H9 (cell line): ENCODE results near the gene PPOX. TPM values are rescaled to one million over a fixed set of nuclear protein-coding genes. Genes with fewer than 3 reads are reported as not detected.

Source experiments
- DNase-seq: peaks from one replicate; pipeline ENCODE4 v3.0.0-alpha.2; 2017
- H2AFZ ChIP-seq: one replicate; pipeline ENCODE4 v1.6.1; 2013; ENCODE audit warnings: mild to moderate bottlenecking, low read length, control low read depth, moderate library complexity
- H2AK5ac ChIP-seq: 2 replicates; pipeline ENCODE4 v1.6.1; 2013; ENCODE audit warnings: low read length, control low read depth, mixed read lengths; ENCODE audit not compliant: insufficient read length
- H2BK120ac ChIP-seq: one replicate; pipeline ENCODE4 v1.6.1; 2013; ENCODE audit warnings: low read depth, mild to moderate bottlenecking, low read length, control low read depth, inconsistent platforms; ENCODE audit not compliant: poor library complexity, severe bottlenecking
- H2BK12ac ChIP-seq: 2 replicates; pipeline ENCODE4 v1.6.1; 2013; ENCODE audit warnings: low read length, control low read depth, mixed read lengths, low read depth; ENCODE audit not compliant: insufficient read length
- H2BK15ac ChIP-seq: 2 replicates; pipeline ENCODE4 v1.6.1; 2013; ENCODE audit warnings: low read depth, low read length, control low read depth
- H2BK20ac ChIP-seq: one replicate; pipeline ENCODE4 v1.6.1; 2013; ENCODE audit warnings: low read depth, mild to moderate bottlenecking, low read length, control low read depth, inconsistent platforms; ENCODE audit not compliant: poor library complexity, severe bottlenecking
- H2BK5ac ChIP-seq: 2 replicates; pipeline ENCODE4 v1.6.1; 2013; ENCODE audit warnings: low read length, control low read depth, mixed read lengths; ENCODE audit not compliant: insufficient read length
- H3K14ac ChIP-seq: 2 replicates; pipeline ENCODE4 v1.6.1; 2013; ENCODE audit warnings: low read length, control low read depth; ENCODE audit not compliant: insufficient read depth
- H3K18ac ChIP-seq: 2 replicates; pipeline ENCODE4 v1.6.1; 2013; ENCODE audit warnings: low read depth, mild to moderate bottlenecking, mixed read lengths, low read length, control low read depth; ENCODE audit not compliant: insufficient read length
- H3K23ac ChIP-seq: 2 replicates; pipeline ENCODE4 v1.6.1; 2013; ENCODE audit warnings: low read length, control low read depth, mixed read lengths, low read depth; ENCODE audit not compliant: insufficient read length
- H3K23me2 ChIP-seq: 2 replicates; pipeline ENCODE4 v1.6.1; 2013; ENCODE audit warnings: low read depth, mild to moderate bottlenecking, mixed read lengths, low read length, control low read depth; ENCODE audit not compliant: insufficient read length, poor library complexity, severe bottlenecking
- H3K27ac ChIP-seq: 2 replicates; pipeline ENCODE4 v1.5.1; 2013; ENCODE audit warnings: low read length, control low read depth, mixed read lengths, low read depth; ENCODE audit not compliant: insufficient read length
- H3K27me3 ChIP-seq: 2 replicates; pipeline ENCODE4 v1.6.1; 2013; ENCODE audit warnings: low read length, control low read depth, inconsistent platforms; ENCODE audit not compliant: insufficient read depth
- H3K4ac ChIP-seq: 2 replicates; pipeline ENCODE4 v1.6.1; 2013; ENCODE audit warnings: low read depth, mild to moderate bottlenecking, control low read depth, inconsistent platforms, low read length, moderate library complexity
- H3K4me1 ChIP-seq: 2 replicates; pipeline ENCODE4 v1.6.1; 2013; ENCODE audit warnings: low read length, control low read depth, inconsistent platforms; ENCODE audit not compliant: insufficient read depth
- H3K4me2 ChIP-seq: 2 replicates; pipeline ENCODE4 v1.6.1; 2013; ENCODE audit warnings: low read length, control low read depth, mixed read lengths; ENCODE audit not compliant: insufficient read length, insufficient read depth
- H3K56ac ChIP-seq: 2 replicates; pipeline ENCODE4 v1.6.1; 2013; ENCODE audit warnings: low read depth, mild to moderate bottlenecking, mixed read lengths, low read length, control low read depth; ENCODE audit not compliant: insufficient read length
- H3K79me1 ChIP-seq: 2 replicates; pipeline ENCODE4 v1.6.1; 2013; ENCODE audit warnings: low read depth, mild to moderate bottlenecking, moderate library complexity, low read length, control low read depth, inconsistent platforms; ENCODE audit not compliant: insufficient read depth, poor library complexity, severe bottlenecking
- H3K79me2 ChIP-seq: 2 replicates; pipeline ENCODE4 v1.6.1; 2013; ENCODE audit warnings: low read length, control low read depth, inconsistent platforms; ENCODE audit not compliant: insufficient read depth
- H3K9ac ChIP-seq: 2 replicates; pipeline ENCODE4 v1.6.1; 2013; ENCODE audit warnings: low read length, control low read depth, mixed read lengths; ENCODE audit not compliant: insufficient read length; ENCODE audit errors: extremely low read depth
- H3K9me3 ChIP-seq: one replicate; pipeline ENCODE4 v1.6.1; 2013; ENCODE audit warnings: low read depth, low read length, inconsistent platforms; ENCODE audit not compliant: control insufficient read depth
- H3T11ph ChIP-seq: one replicate; pipeline ENCODE4 v1.6.1; 2013; ENCODE audit warnings: mild to moderate bottlenecking, low read length, control low read depth, inconsistent platforms
- H4K20me1 ChIP-seq: one replicate; pipeline ENCODE4 v1.6.1; 2013; ENCODE audit not compliant: control insufficient read depth, insufficient read length, insufficient read depth
- H4K5ac ChIP-seq: 2 replicates; pipeline ENCODE4 v1.6.1; 2013; ENCODE audit warnings: low read depth, mild to moderate bottlenecking, mixed read lengths, low read length, control low read depth; ENCODE audit not compliant: insufficient read length
- H4K8ac ChIP-seq: replicated peaks from 2 replicates; pipeline ENCODE4 v1.6.1; 2013; ENCODE audit warnings: low read length, control low read depth, mixed read lengths, low read depth; ENCODE audit not compliant: insufficient read length
- H4K91ac ChIP-seq: 2 replicates; pipeline ENCODE4 v1.6.1; 2013; ENCODE audit warnings: low read depth, mild to moderate bottlenecking, moderate library complexity, mixed read lengths, low read length, control low read depth; ENCODE audit not compliant: insufficient read length
- H3K27ac Mint-ChIP-seq, 3 experiments: 2 replicates in 2 of 3; 3 replicates in 1 of 3; pipeline ENCODE4 v1.8.0; 2020 to 2021; ENCODE audit warnings: mixed read lengths in 3 of 3, mild to moderate bottlenecking in 1 of 3, moderate library complexity in 1 of 3
- H3K27me3 Mint-ChIP-seq: 2 replicates; pipeline ENCODE4 v1.8.0; 2021; ENCODE audit warnings: low read depth, mild to moderate bottlenecking, moderate library complexity, mixed read lengths
- H3K36me3 Mint-ChIP-seq, 3 experiments: 2 replicates in 2 of 3; 3 replicates in 1 of 3; pipeline ENCODE4 v1.8.0; 2020 to 2021; ENCODE audit warnings: low read depth in 3 of 3, mixed read lengths in 3 of 3; ENCODE audit not compliant: insufficient read depth in 1 of 3
- H3K4me1 Mint-ChIP-seq, 2 experiments: 2 replicates each; pipeline ENCODE4 v1.8.0; 2020; ENCODE audit warnings: mixed read lengths in 2 of 2
- H3K4me3 Mint-ChIP-seq, 2 experiments: 2 replicates in 1 of 2; 3 replicates in 1 of 2; pipeline ENCODE4 v1.8.0; 2020 to 2021; ENCODE audit warnings: mild to moderate bottlenecking in 2 of 2, mixed read lengths in 2 of 2, moderate library complexity in 1 of 2
- H3K9me3 Mint-ChIP-seq, 2 experiments: 2 replicates in 1 of 2; 3 replicates in 1 of 2; pipeline ENCODE4 v1.8.0; 2020; ENCODE audit warnings: mild to moderate bottlenecking in 2 of 2, mixed read lengths in 2 of 2, moderate library complexity in 1 of 2
- CTCF ChIP-seq: fragments of 200-600 bp; sonication (generic); conservative IDR thresholded peaks from 3 replicates; pipeline ENCODE4 v1.8.0; 2021; ENCODE audit warnings: antibody characterized with exemption, mild to moderate bottlenecking
- WGBS: extraction: QIAGEN DNeasy Blood & Tissue Kit; methylation state at CpG from one replicate; pipeline ENCODE4 v1.1.7; 2013; ENCODE audit warnings: missing lambda C conversion rate, low lambda C conversion rate, mixed read lengths; ENCODE audit not compliant: insufficient read length; ENCODE audit errors: extremely low coverage; 5-methylcytosine and 5-hydroxymethylcytosine counted together
- total RNA-seq: library from RNA; stranded (reverse); gene quantifications from 2 replicates; pipeline ENCODE4 v1.2.1, GENCODE V29; 2021

PPOX gene
- total RNA-seq, 1 experiment from 2014 or later: 39.8 TPM

- H3K27ac Mint-ChIP-seq: no peak overlapping the region
Observed at GRCh38 chr1:161179698-161180097, 13.5 kb downstream of the PPOX start.

More at GRCh38 chr1:161179698-161180097, 13.5 kb downstream of the PPOX start:
- no peak overlapping the region for H2BK120ac ChIP-seq
- no peak overlapping the region for H3K18ac ChIP-seq
- H3T11ph ChIP-seq: no peak overlapping the region
- no peak overlapping the region for H3K4me2 ChIP-seq
- H3K23ac ChIP-seq: no peak overlapping the region
- no peak overlapping the region for H2BK12ac ChIP-seq
- no peak overlapping the region for H2AK5ac ChIP-seq
- peaks cover 5% of the 10 kb centered on the region for H3K27me3 Mint-ChIP-seq
- H4K20me1 ChIP-seq: no peaks in the 10 kb centered on the region
- no peak overlapping the region for H3K14ac ChIP-seq
- TF ChIP-seq CTCF: no peak
- no peaks in the 10 kb centered on the region for H3K79me2 ChIP-seq
- no peak overlapping the region for H2BK15ac ChIP-seq
- no peak overlapping the region for H4K91ac ChIP-seq
- no peak overlapping the region for H2AFZ ChIP-seq
- H3K27me3 ChIP-seq: no peaks in the 10 kb centered on the region
- no peak overlapping the region for H3K27ac ChIP-seq
- peaks cover 21 to 22% of the 10 kb centered on the region in 2 experiments for H3K4me1 Mint-ChIP-seq
- peaks cover 6% of the 10 kb centered on the region for H3K23me2 ChIP-seq
- H3K4me1 ChIP-seq: no peaks in the 10 kb centered on the region; the same call in 1 of the 2 replicates
- no peak overlapping the region for H2BK5ac ChIP-seq
- H3K9me3 Mint-ChIP-seq: no peaks in the 10 kb centered on the region
- no peaks in the 10 kb centered on the region for H3K9me3 ChIP-seq
- WGBS: no CpG with 5 or more reads among the region's 3 CpGs
- H3K79me1 ChIP-seq: no peaks in the 10 kb centered on the region
- no peak overlapping the region for H3K9ac ChIP-seq
- H4K5ac ChIP-seq: no peak overlapping the region
- peaks cover 2 to 15% (median 11%) of the 10 kb centered on the region in 3 experiments; a peak in 6 of 7 replicates for H3K36me3 Mint-ChIP-seq
- no peak overlapping the region for H3K4ac ChIP-seq
- no peak overlapping the region for H3K4me3 Mint-ChIP-seq
- no peak overlapping the region for H3K56ac ChIP-seq
- no peak for DNase-seq
- H4K8ac ChIP-seq: no peak overlapping the region
- H2BK20ac ChIP-seq: no peak overlapping the region
